Activated CD8-positive, alpha-beta memory T cell treated with anti-CD3 and anti-CD28 coated beads for 4 hours (primary cell): ENCODE data around the gene SRD5A3.
"Not testable (repeated sequence)": the region's sequence is repeated elsewhere in the genome, so short reads cannot be mapped to it uniquely, and the experiment has no call there.

Experiments
- DNase-seq, 2 donors: peaks; one replicate each; pipeline ENCODE4 v3.0.0-alpha.2; 2020; ENCODE audit warnings: low read depth in 2 of 2

SRD5A3 gene

GRCh38 chr4:55346851-55347255, 811 bp downstream of the SRD5A3 start:
- no peak for DNase-seq

- no peak for DNase-seq
Measured at GRCh38 chr4:55347610-55348228, 1.7 kb downstream of the SRD5A3 start.

- DNase-seq, result no peak
Measured at GRCh38 chr4:55348466-55348865, 2.4 kb downstream of the SRD5A3 start.

GRCh38 chr4:55350870-55351269, 4.8 kb downstream of the SRD5A3 start:
- DNase-seq, result not testable (repeated sequence)

GRCh38 chr4:55351824-55352223, 5.8 kb downstream of the SRD5A3 start:
- no peak for DNase-seq

- DNase-seq, result no peak
Measured at GRCh38 chr4:55352726-55353125, 6.7 kb downstream of the SRD5A3 start.

GRCh38 chr4:55353228-55353747, 7.2 kb downstream of the SRD5A3 start:
- DNase-seq, result not testable (repeated sequence)

GRCh38 chr4:55354648-55355047, 8.6 kb downstream of the SRD5A3 start:
- no peak for DNase-seq

GRCh38 chr4:55355555-55355954, 9.5 kb downstream of the SRD5A3 start:
- DNase-seq, result no peak

GRCh38 chr4:55356991-55357461, 11.0 kb downstream of the SRD5A3 start:
- DNase-seq, result no peak

GRCh38 chr4:55358246-55358645, 12.2 kb downstream of the SRD5A3 start:
- DNase-seq, result no peak

GRCh38 chr4:55358668-55359067, 12.6 kb downstream of the SRD5A3 start:
- DNase-seq, result no peak

- no peak for DNase-seq
Measured at GRCh38 chr4:55359397-55359916, 13.4 kb downstream of the SRD5A3 start.

- not testable (repeated sequence) for DNase-seq
Measured at GRCh38 chr4:55362938-55363337, 16.9 kb downstream of the SRD5A3 start.

- no peak for DNase-seq
Measured at GRCh38 chr4:55363691-55364351, 17.8 kb downstream of the SRD5A3 start.

- no peak for DNase-seq
Measured at GRCh38 chr4:55364691-55365344, 18.8 kb downstream of the SRD5A3 start.

- DNase-seq, result no peak
Measured at GRCh38 chr4:55365345-55365728, 19.3 kb downstream of the SRD5A3 start.

- no peak for DNase-seq
Measured at GRCh38 chr4:55366621-55367020, 20.6 kb downstream of the SRD5A3 start.

GRCh38 chr4:55367084-55367722, 21.2 kb downstream of the SRD5A3 start:
- DNase-seq, result no peak

GRCh38 chr4:55369968-55370367, 23.9 kb downstream of the SRD5A3 start:
- DNase-seq, result no peak

- no peak for DNase-seq
Measured at GRCh38 chr4:55372259-55372658, 26.2 kb downstream of the SRD5A3 start.

GRCh38 chr4:55373461-55373860, 27.4 kb downstream of the SRD5A3 start:
- no peak for DNase-seq
